K562 (cell line): ENCODE data around the gene RANGAP1. TPM values are rescaled to one million over a fixed set of nuclear protein-coding genes. Genes with fewer than 3 reads are reported as not detected.

Experiments used
- ADNP ChIP-seq: fragments of 200-800 bp; sonication (Bioruptor generic); IDR thresholded peaks from 2 replicates; pipeline ENCODE4 v1.6.1; 2016; ENCODE audit warnings: missing genetic modification characterization, missing compliant biosample characterization
- CCNT2 ChIP-seq: IDR thresholded peaks from 2 replicates; pipeline ENCODE4 v1.6.1; 2011; ENCODE audit warnings: borderline replicate concordance, low read depth, mild to moderate bottlenecking, moderate library complexity, mixed read lengths, low read length; ENCODE audit not compliant: insufficient read length; ENCODE audit errors: extremely low read depth
- CHD1 ChIP-seq: fragments of 200-600 bp; sonication (generic); IDR thresholded peaks from one replicate; pipeline ENCODE4 v1.6.1; 2012; ENCODE audit warnings: mild to moderate bottlenecking, moderate library complexity, low read length, inconsistent platforms
- CHD4 ChIP-seq: fragments of 200-600 bp; sonication (generic); IDR thresholded peaks from 3 replicates; pipeline ENCODE4 v1.6.1; 2012; ENCODE audit warnings: low read depth, mild to moderate bottlenecking, mixed read lengths, low read length, inconsistent platforms; ENCODE audit not compliant: insufficient read depth, insufficient replicate concordance, poor library complexity, severe bottlenecking
- FOS ChIP-seq: IDR thresholded peaks from 3 replicates; pipeline ENCODE4 v1.6.1; 2011; ENCODE audit not compliant: insufficient read length; ENCODE audit errors: extremely low read depth
- FOXK2 ChIP-seq, 2 experiments: fragments of 450-650 bp; IDR thresholded peaks in 1 of 2; conservative IDR thresholded peaks in 1 of 2; 2 replicates each; pipeline ENCODE4 v1.6.1; 2016; ENCODE audit warnings: low read depth in 2 of 2, mild to moderate bottlenecking in 1 of 2
- HMBOX1 ChIP-seq: sonication (generic); IDR thresholded peaks from 2 replicates; pipeline ENCODE4 v1.6.1; 2016
- HMGN3 ChIP-seq: IDR thresholded peaks from 2 replicates; pipeline ENCODE4 v1.6.1; 2011; ENCODE audit warnings: borderline replicate concordance, low read depth, mild to moderate bottlenecking, mixed read lengths, low read length; ENCODE audit not compliant: insufficient read length; ENCODE audit errors: extremely low read depth
- HNRNPUL1 ChIP-seq: fragments of 200-400 bp; formaldehyde crosslinking; IDR thresholded peaks from 2 replicates; pipeline ENCODE4 v1.6.1; 2017; ENCODE audit warnings: low read length
- KLF13 ChIP-seq: fragments of 450-650 bp; IDR thresholded peaks from 2 replicates; pipeline ENCODE4 v1.6.1; 2016; ENCODE audit warnings: missing genetic modification characterization, low read depth, mild to moderate bottlenecking, missing compliant biosample characterization, moderate library complexity, borderline replicate concordance
- PCBP1 ChIP-seq: fragments of 200-400 bp; formaldehyde crosslinking; IDR thresholded peaks from 2 replicates; pipeline ENCODE4 v1.6.1; 2018; ENCODE audit warnings: mild to moderate bottlenecking, low read depth, low read length; ENCODE audit not compliant: poor library complexity, severe bottlenecking
- PRMT5 ChIP-seq: sonication (generic); formaldehyde crosslinking; IDR thresholded peaks from 2 replicates; pipeline ENCODE4 v1.5.0; 2020; ENCODE audit warnings: missing genetic modification reagents
- RBFOX2 ChIP-seq: fragments of 200-400 bp; formaldehyde crosslinking; IDR thresholded peaks from 2 replicates; pipeline ENCODE4 v1.6.1; 2017; ENCODE audit warnings: low read depth, mild to moderate bottlenecking, low read length, moderate library complexity
- SIN3A ChIP-seq, 2 experiments: fragments of 150-350 bp in 1 of 2; IDR thresholded peaks; 2 replicates each; pipeline ENCODE4 v1.6.1; 2011 to 2016; ENCODE audit warnings: borderline replicate concordance in 2 of 2, low read depth in 2 of 2, low read length in 2 of 2, mild to moderate bottlenecking in 2 of 2, moderate library complexity in 2 of 2; ENCODE audit not compliant: control insufficient read depth in 1 of 2
- SIN3B ChIP-seq: fragments of 450-650 bp; IDR thresholded peaks from 2 replicates; pipeline ENCODE4 v1.6.1; 2017; ENCODE audit warnings: low read depth, mild to moderate bottlenecking, moderate library complexity
- STAT5B ChIP-seq: fragments of 250-450 bp; sonication (Bioruptor Pico); IDR thresholded peaks from 2 replicates; pipeline ENCODE4 v1.8.0; 2021; ENCODE audit warnings: mild to moderate bottlenecking, inconsistent platforms
- ZBTB7A ChIP-seq: IDR thresholded peaks from 2 replicates; pipeline ENCODE4 v1.6.1; 2011; ENCODE audit warnings: low read depth, mild to moderate bottlenecking, low read length, moderate library complexity, borderline replicate concordance; ENCODE audit not compliant: control insufficient read depth
- ZFX ChIP-seq: sonication (generic); formaldehyde crosslinking; IDR thresholded peaks from 2 replicates; pipeline ENCODE4 v1.8.0; 2022; ENCODE audit warnings: mild to moderate bottlenecking, missing genetic modification reagents, moderate library complexity
- ZNF143 ChIP-seq: sonication (generic); formaldehyde crosslinking; IDR thresholded peaks from 2 replicates; pipeline ENCODE4 v1.9.0; 2022; ENCODE audit warnings: mild to moderate bottlenecking, missing genetic modification reagents
- ZNF785 ChIP-seq: fragments of 250-450 bp; sonication (Bioruptor Pico); IDR thresholded peaks from 2 replicates; pipeline ENCODE4 v1.4.0; 2020; ENCODE audit warnings: mild to moderate bottlenecking
- polyA plus RNA-seq, 8 experiments: library from polyadenylated mRNA; depleted of rRNA in 4 of 8; stranded (reverse) in 5 of 8; unstranded in 3 of 8; fragments of >200 nt; fragmentation: Nextera tagmentation in 2 of 8; fragmentation: Illumina TruSeq in 1 of 8; extraction: Ambion mirVana in 2 of 8; extraction: Trizol in 1 of 8; gene quantifications; 2 replicates each; pipeline versions ENCODE4 v1.2.1 to v1.2.3, GENCODE V29; 2011 to 2014; ENCODE audit warnings: inconsistent platforms in 1 of 8, missing spikeins in 1 of 8
- total RNA-seq, 7 experiments: library from RNA; depleted of rRNA in 6 of 7; stranded (reverse); fragments of >200 nt in 6 of 7; fragmentation: Illumina TruSeq in 2 of 7; extraction: Trizol in 2 of 7; gene quantifications; 2 replicates each; pipeline versions ENCODE4 v1.2.1 to v1.2.3, GENCODE V29; 2011 to 2021; ENCODE audit warnings: low replicate concordance in 1 of 7
- TF ChIP-seq, protein P1 (sequence below), 2 experiments: IDR thresholded peaks; 2 replicates each; pipeline ENCODE4 v1.6.1; 2012; ENCODE audit warnings: improper control_type of control experiment in 2 of 2, low read depth in 2 of 2, low read length in 2 of 2, borderline replicate concordance in 1 of 2
- TF ChIP-seq, protein P2 (sequence below): sonication (generic); formaldehyde crosslinking; IDR thresholded peaks from 2 replicates; pipeline ENCODE4 v1.8.1; 2022; ENCODE audit warnings: missing genetic modification reagents

RANGAP1 gene
- total and polyA plus RNA-seq, 9 of the 15 experiments (the other 6 are each of a cell fraction or from before 2014, with no cell fraction given): 2.1 to 104 (median 50.6) TPM

- TF ChIP-seq, protein P1, sequence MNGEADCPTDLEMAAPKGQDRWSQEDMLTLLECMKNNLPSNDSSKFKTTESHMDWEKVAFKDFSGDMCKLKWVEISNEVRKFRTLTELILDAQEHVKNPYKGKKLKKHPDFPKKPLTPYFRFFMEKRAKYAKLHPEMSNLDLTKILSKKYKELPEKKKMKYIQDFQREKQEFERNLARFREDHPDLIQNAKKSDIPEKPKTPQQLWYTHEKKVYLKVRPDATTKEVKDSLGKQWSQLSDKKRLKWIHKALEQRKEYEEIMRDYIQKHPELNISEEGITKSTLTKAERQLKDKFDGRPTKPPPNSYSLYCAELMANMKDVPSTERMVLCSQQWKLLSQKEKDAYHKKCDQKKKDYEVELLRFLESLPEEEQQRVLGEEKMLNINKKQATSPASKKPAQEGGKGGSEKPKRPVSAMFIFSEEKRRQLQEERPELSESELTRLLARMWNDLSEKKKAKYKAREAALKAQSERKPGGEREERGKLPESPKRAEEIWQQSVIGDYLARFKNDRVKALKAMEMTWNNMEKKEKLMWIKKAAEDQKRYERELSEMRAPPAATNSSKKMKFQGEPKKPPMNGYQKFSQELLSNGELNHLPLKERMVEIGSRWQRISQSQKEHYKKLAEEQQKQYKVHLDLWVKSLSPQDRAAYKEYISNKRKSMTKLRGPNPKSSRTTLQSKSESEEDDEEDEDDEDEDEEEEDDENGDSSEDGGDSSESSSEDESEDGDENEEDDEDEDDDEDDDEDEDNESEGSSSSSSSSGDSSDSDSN (IDR thresholded peaks at IDR 0.05; ENCODE audit: borderline replicate concordance in 1 of 2, low read depth in 2 of 2, low read length in 2 of 2): peak; percentile 99
- TF ChIP-seq FOXK2 (conservative IDR thresholded peaks at IDR 0.05 in 1 of 2, IDR thresholded peaks at IDR 0.05 in 1 of 2; ENCODE audit: low read depth in 2 of 2): no peak
- TF ChIP-seq RBFOX2: peak; percentile 68
- TF ChIP-seq CCNT2: peak; percentile 58
- peak; percentile 91 for TF ChIP-seq ZFX (CRISPR knock-in tag)
- no peak for TF ChIP-seq STAT5B
- peak; percentile 100 for TF ChIP-seq CHD1
- peak; percentile 14 for TF ChIP-seq PCBP1
- no peak for TF ChIP-seq HNRNPUL1
- TF ChIP-seq SIN3A (IDR thresholded peaks at IDR 0.05; ENCODE audit: borderline replicate concordance in 2 of 2, control insufficient read depth in 1 of 2, low read depth in 2 of 2, low read length in 2 of 2): 0 out of 4 replicates have a peak, but pooled peaks of 1 of the 2 experiments have one; percentile 16
- TF ChIP-seq, protein P2, sequence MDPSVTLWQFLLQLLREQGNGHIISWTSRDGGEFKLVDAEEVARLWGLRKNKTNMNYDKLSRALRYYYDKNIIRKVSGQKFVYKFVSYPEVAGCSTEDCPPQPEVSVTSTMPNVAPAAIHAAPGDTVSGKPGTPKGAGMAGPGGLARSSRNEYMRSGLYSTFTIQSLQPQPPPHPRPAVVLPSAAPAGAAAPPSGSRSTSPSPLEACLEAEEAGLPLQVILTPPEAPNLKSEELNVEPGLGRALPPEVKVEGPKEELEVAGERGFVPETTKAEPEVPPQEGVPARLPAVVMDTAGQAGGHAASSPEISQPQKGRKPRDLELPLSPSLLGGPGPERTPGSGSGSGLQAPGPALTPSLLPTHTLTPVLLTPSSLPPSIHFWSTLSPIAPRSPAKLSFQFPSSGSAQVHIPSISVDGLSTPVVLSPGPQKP (CRISPR knock-in tag): no peak
- TF ChIP-seq HMGN3: no peak
- no peak for TF ChIP-seq CHD4
- no peak for TF ChIP-seq ZNF785 (CRISPR knock-in tag)
- TF ChIP-seq ADNP (tag): no peak
- TF ChIP-seq SIN3B: no peak
- no peak for TF ChIP-seq PRMT5 (CRISPR knock-in tag)
- peak; percentile 75 for TF ChIP-seq ZBTB7A
- TF ChIP-seq HMBOX1: no peak
- TF ChIP-seq KLF13: no peak
- TF ChIP-seq FOS: no peak
- TF ChIP-seq ZNF143 (CRISPR knock-in tag): no peak
These were observed 16.2 kb upstream of the RANGAP1 start (continued) for GRCh38 chr22:41302021-41302767.
